CD4-positive, alpha-beta memory T cell (primary cell): ENCODE data around the gene CNTN1. TPM values are rescaled to one million over a fixed set of nuclear protein-coding genes. Genes with fewer than 3 reads are reported as not detected.

Experiments
- CTCF ChIA-PET: fragments of 350-600 bp; sonication (Branson Sonifier 250); formaldehyde crosslinking; loops from one replicate; lab custom pipeline; 2021; ENCODE audit warnings: inconsistent platforms; ENCODE audit not compliant: partially characterized antibody; lab: Charles Lee
- POLR2A ChIA-PET: fragments of 350-600 bp; sonication (Branson Sonifier 250); formaldehyde crosslinking; loops from one replicate; lab custom pipeline; 2021; ENCODE audit not compliant: partially characterized antibody; lab: Charles Lee
- DNase-seq, 5 donors: peaks; one replicate each; pipeline versions ENCODE4 v3.0.0 to v3.0.0-alpha.2; 2020 to 2022; ENCODE audit warnings: mixed read lengths in 1 of 5
- H3K27ac ChIP-seq: one replicate; pipeline ENCODE4 v1.7.0; 2013; ENCODE audit warnings: low read depth, low read length
- H3K27me3 ChIP-seq: 2 replicates; pipeline ENCODE4 v1.7.0; 2013; ENCODE audit warnings: mild to moderate bottlenecking, low read length, moderate library complexity; ENCODE audit not compliant: insufficient read depth
- H3K36me3 ChIP-seq: 2 replicates; pipeline ENCODE4 v1.7.0; 2013; ENCODE audit warnings: mild to moderate bottlenecking, low read length, moderate library complexity; ENCODE audit not compliant: insufficient read depth
- H3K4me1 ChIP-seq: 2 replicates; pipeline ENCODE4 v1.7.0; 2013; ENCODE audit warnings: mild to moderate bottlenecking, low read length, moderate library complexity; ENCODE audit not compliant: insufficient read depth
- H3K4me3 ChIP-seq, 2 donors: one replicate each; pipeline ENCODE4 v1.7.0; 2013; ENCODE audit warnings: low read length in 2 of 2, mild to moderate bottlenecking in 1 of 2
- H3K9me3 ChIP-seq, 2 donors: one replicate each; pipeline ENCODE4 v1.7.0; 2013; ENCODE audit warnings: low read length in 2 of 2, control low read depth in 1 of 2; ENCODE audit not compliant: control insufficient read depth in 1 of 2
- H3K27ac Mint-ChIP-seq, 7 donors: one replicate each; pipeline ENCODE4 v1.8.0; 2020 to 2021; ENCODE audit warnings: mixed read lengths in 7 of 7, mild to moderate bottlenecking in 6 of 7, inconsistent platforms in 3 of 7, moderate library complexity in 3 of 7
- H3K27me3 Mint-ChIP-seq, 2 donors: one replicate each; pipeline ENCODE4 v1.8.0; 2020 to 2021; ENCODE audit warnings: mixed read lengths in 2 of 2
- H3K36me3 Mint-ChIP-seq, 2 donors: one replicate each; pipeline ENCODE4 v1.8.0; 2020 to 2021; ENCODE audit warnings: mixed read lengths in 2 of 2, inconsistent platforms in 1 of 2, mild to moderate bottlenecking in 1 of 2
- H3K4me1 Mint-ChIP-seq, 4 donors: one replicate each; pipeline ENCODE4 v1.8.0; 2020 to 2021; ENCODE audit warnings: mixed read lengths in 4 of 4, mild to moderate bottlenecking in 1 of 4
- H3K4me3 Mint-ChIP-seq, 8 donors: one replicate each; pipeline ENCODE4 v1.8.0; 2020 to 2021; ENCODE audit warnings: mixed read lengths in 8 of 8, mild to moderate bottlenecking in 7 of 8, moderate library complexity in 6 of 8, inconsistent platforms in 3 of 8
- H3K9me3 Mint-ChIP-seq, 8 donors: one replicate each; pipeline ENCODE4 v1.8.0; 2020 to 2021; ENCODE audit warnings: mixed read lengths in 8 of 8, mild to moderate bottlenecking in 5 of 8, inconsistent platforms in 3 of 8, moderate library complexity in 1 of 8
- intact Hi-C: fragments of 100-400 bp; cut with micrococcal nuclease; formaldehyde crosslinking; loops from one replicate; pipeline ENCODE4 v1.15.1; 2023
- polyA plus RNA-seq, 2 donors: library from polyadenylated mRNA; unstranded; fragments of 300-500 nt; fragmentation: Illumina TruSeq; gene quantifications; one replicate each; pipeline ENCODE4 v1.2.3, GENCODE V29; 2021
- total RNA-seq, 2 experiments: library from RNA; stranded (reverse); gene quantifications; one replicate each; pipeline ENCODE4 v1.2.3, GENCODE V29; 2021

CNTN1 gene
- total and polyA plus RNA-seq, 4 experiments from 2014 or later: not detected

- Mint-ChIP-seq H3K27me3 (no peaks in the 10 kb centered on the region), H3K9me3 (peaks cover 0 to 9% (median 4%) of the 10 kb centered on the region in 8 donors), H3K4me3 (no peak overlapping the region), H3K4me1 (no peaks in the 10 kb centered on the region), H3K27ac (no peak overlapping the region), H3K36me3 (no peaks in the 10 kb centered on the region)
- Histone ChIP-seq H3K36me3 (no peaks in the 10 kb centered on the region), H3K9me3 (no peaks in the 10 kb centered on the region), H3K27me3 (no peaks in the 10 kb centered on the region), H3K4me1 (no peaks in the 10 kb centered on the region), H3K27ac (no peak overlapping the region), H3K4me3 (no peak overlapping the region)
- ChIA-PET POLR2A (no interaction called here), CTCF (no interaction called here)
- intact Hi-C loops: no loop called here
- no peak for DNase-seq
Observed at GRCh38 chr12:40647651-40648050, 44.6 kb upstream of the CNTN1 start.

DNA sequence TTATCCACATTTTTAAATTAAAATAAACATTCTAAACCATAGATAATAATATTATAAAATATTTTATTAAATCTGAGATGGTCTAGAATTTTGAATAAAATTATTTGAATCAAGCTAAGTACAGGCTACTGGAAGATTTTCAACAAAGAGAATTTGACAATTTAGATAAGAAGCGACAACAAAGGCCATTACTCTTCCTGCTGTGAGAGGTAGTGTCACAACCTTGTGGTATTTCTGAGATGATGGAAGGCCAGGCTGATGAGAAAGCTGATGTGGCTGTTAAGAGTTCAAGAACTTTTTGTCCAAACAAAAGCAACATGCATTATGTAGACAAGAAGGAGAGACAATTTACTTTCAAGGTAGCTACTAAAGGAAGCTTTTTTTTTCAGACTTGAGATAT, 43.7 kb upstream of the CNTN1 start:
- Histone ChIP-seq H3K4me1 (no peaks in the 10 kb centered on the region), H3K4me3 (no peak overlapping the region), H3K27ac (no peak overlapping the region), H3K36me3 (no peaks in the 10 kb centered on the region), H3K27me3 (no peaks in the 10 kb centered on the region), H3K9me3 (no peaks in the 10 kb centered on the region)
- no peak for DNase-seq
- POLR2A ChIA-PET: no interaction called here
- Mint-ChIP-seq H3K4me1 (no peaks in the 10 kb centered on the region), H3K27me3 (no peaks in the 10 kb centered on the region), H3K9me3 (peaks cover 0 to 9% (median 3%) of the 10 kb centered on the region in 8 donors), H3K36me3 (no peaks in the 10 kb centered on the region), H3K27ac (no peak overlapping the region), H3K4me3 (no peak overlapping the region)
- CTCF ChIA-PET: no interaction called here
- intact Hi-C loops: no loop called here

DNA sequence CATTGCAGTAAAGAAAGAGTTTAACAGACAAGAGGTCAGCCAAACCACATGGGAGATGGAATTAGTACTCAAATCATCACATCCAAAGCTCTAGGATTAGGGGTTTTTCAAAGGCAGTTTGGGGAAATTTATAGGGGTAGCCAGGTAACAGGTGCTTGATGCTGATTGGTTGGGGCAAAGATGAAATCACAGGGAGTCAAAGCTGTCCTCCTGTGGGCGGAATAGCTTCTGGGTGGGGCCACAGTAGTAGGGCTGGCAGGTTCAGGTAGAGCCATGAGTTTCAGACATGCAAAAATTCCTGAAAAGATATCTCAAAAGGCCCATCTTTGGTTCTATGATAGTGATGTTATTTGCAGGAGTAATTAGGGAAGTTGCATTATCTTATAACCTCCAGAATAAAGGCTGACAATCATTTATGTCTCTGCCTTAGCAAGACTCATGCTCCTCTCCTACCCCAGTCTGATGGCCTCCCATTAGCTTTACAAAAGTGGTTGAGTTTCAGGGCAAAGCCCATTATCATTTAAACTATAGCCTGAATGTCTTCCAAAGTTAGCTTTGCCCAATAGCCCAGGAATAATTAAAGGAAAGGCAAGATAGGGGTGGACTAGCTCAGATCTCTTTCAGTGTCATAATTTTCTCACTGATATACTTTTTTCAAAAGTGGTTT, 42.1 kb upstream of the CNTN1 start:
- Mint-ChIP-seq H3K4me3 (no peak overlapping the region), H3K9me3 (peaks cover 0 to 6% (median under 1%) of the 10 kb centered on the region in 8 donors), H3K36me3 (no peaks in the 10 kb centered on the region), H3K27ac (no peak overlapping the region), H3K4me1 (no peaks in the 10 kb centered on the region), H3K27me3 (no peaks in the 10 kb centered on the region)
- H3K9me3 ChIP-seq: no peaks in the 10 kb centered on the region
- no peak for DNase-seq
- ChIA-PET CTCF (no interaction called here), POLR2A (no interaction called here)
- no peak overlapping the region for H3K4me3 ChIP-seq
- no peaks in the 10 kb centered on the region for H3K4me1 ChIP-seq
- no peaks in the 10 kb centered on the region for H3K36me3 ChIP-seq
- intact Hi-C loops: no loop called here
- H3K27ac ChIP-seq: no peak overlapping the region
- no peaks in the 10 kb centered on the region for H3K27me3 ChIP-seq

DNA sequence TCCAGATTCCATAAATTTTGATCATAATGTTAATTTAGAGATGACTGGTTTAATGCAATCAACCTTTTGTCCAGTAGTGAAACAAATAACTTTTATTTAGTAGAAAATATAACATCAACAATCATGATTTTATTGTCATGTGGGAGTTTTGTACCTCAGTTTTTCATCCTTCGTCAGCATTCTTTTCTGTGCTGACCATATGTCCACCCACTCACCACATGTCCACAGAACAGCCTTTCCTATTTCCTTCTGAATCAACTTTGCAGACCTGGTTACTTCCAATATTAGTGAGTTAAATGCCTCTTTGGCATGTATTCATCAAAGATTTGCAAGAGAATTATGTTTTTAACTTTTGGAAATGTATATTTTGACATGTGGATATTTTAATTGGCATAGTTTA, 36.8 kb upstream of the CNTN1 start:
- POLR2A ChIA-PET: no interaction called here
- H3K27me3 ChIP-seq: no peaks in the 10 kb centered on the region
- Mint-ChIP-seq H3K4me1 (no peaks in the 10 kb centered on the region), H3K36me3 (no peaks in the 10 kb centered on the region), H3K27ac (no peak overlapping the region), H3K4me3 (no peak overlapping the region), H3K27me3 (no peaks in the 10 kb centered on the region), H3K9me3 (peaks cover 0 to 8% (median 0%) of the 10 kb centered on the region in 8 donors)
- no peak for DNase-seq
- CTCF ChIA-PET: no interaction called here
- no peak overlapping the region for H3K27ac ChIP-seq
- no peaks in the 10 kb centered on the region for H3K9me3 ChIP-seq
- intact Hi-C loops: no loop called here
- H3K4me3 ChIP-seq: no peak overlapping the region
- H3K36me3 ChIP-seq: no peaks in the 10 kb centered on the region
- no peaks in the 10 kb centered on the region for H3K4me1 ChIP-seq

DNA sequence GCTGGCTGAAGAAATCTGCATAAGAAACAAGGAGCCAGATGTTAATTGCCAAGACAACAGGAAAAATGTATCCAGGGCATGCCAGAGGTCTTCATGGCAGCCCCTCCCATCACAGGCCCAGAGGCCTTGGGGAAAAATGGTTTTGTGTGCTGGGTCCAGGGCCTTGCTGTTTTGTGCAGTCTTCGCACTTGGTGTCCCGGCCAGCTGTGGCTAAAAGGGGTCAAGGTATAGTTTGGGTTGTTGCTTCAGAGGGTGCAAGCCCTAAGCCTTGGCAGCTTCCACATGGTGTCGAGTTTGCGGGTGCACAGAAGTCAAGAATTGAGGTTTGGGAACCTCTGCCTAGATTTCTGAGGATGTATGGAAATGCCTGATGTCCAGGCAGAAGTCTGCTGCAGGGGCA, 29.9 kb upstream of the CNTN1 start:
- Mint-ChIP-seq H3K36me3 (no peaks in the 10 kb centered on the region), H3K27me3 (no peaks in the 10 kb centered on the region), H3K4me1 (no peaks in the 10 kb centered on the region), H3K4me3 (no peak overlapping the region), H3K27ac (no peak overlapping the region), H3K9me3 (peaks cover 0 to 10% (median 3%) of the 10 kb centered on the region in 8 donors)
- ChIA-PET POLR2A (no interaction called here), CTCF (no interaction called here)
- no peak for DNase-seq
- no peaks in the 10 kb centered on the region for H3K4me1 ChIP-seq
- no peaks in the 10 kb centered on the region for H3K27me3 ChIP-seq
- no peak overlapping the region for H3K4me3 ChIP-seq
- no peaks in the 10 kb centered on the region for H3K36me3 ChIP-seq
- intact Hi-C loops: no loop called here
- H3K27ac ChIP-seq: no peak overlapping the region
- H3K9me3 ChIP-seq: no peaks in the 10 kb centered on the region

DNA sequence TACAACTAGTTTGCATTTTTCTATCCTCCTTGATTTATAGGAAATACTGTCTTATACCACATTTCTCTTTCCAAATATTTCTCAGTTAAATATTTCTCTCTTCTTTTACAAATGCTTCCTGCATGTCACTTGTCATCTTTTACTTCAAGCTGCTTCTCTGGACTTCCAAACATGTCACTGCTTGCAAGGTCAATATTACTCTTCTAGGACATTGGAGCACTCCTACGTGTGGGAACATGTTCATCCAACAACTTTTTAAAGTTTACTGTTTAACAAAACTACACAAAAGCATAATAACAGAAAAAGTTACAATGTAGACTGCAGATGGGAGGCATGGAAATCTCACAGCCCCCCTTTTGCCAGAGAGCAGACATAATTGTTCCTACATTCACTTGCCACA, 28.5 kb upstream of the CNTN1 start:
- POLR2A ChIA-PET: no interaction called here
- H3K9me3 ChIP-seq: no peaks in the 10 kb centered on the region
- H3K4me1 Mint-ChIP-seq: no peaks in the 10 kb centered on the region
- H3K27ac Mint-ChIP-seq: no peak overlapping the region
- H3K4me3 ChIP-seq: no peak overlapping the region
- H3K36me3 Mint-ChIP-seq: no peaks in the 10 kb centered on the region
- CTCF ChIA-PET: no interaction called here
- no peaks in the 10 kb centered on the region for H3K27me3 ChIP-seq
- H3K36me3 ChIP-seq: no peaks in the 10 kb centered on the region
- no peak overlapping the region for H3K4me3 Mint-ChIP-seq
- intact Hi-C loops: no loop called here
- no peaks in the 10 kb centered on the region for H3K27me3 Mint-ChIP-seq
- no peaks in the 10 kb centered on the region for H3K4me1 ChIP-seq
- DNase-seq: no peak
- H3K9me3 Mint-ChIP-seq: peaks cover 0 to 7% (median 3%) of the 10 kb centered on the region in 8 donors
- no peak overlapping the region for H3K27ac ChIP-seq

GRCh38 chr12:40668099-40668529, 24.1 kb upstream of the CNTN1 start:
- H3K27ac ChIP-seq: no peak overlapping the region
- no peaks in the 10 kb centered on the region for H3K4me1 ChIP-seq
- H3K4me3 ChIP-seq: no peak overlapping the region
- Mint-ChIP-seq H3K36me3 (no peaks in the 10 kb centered on the region), H3K4me1 (no peaks in the 10 kb centered on the region), H3K27me3 (no peaks in the 10 kb centered on the region), H3K27ac (no peak overlapping the region), H3K4me3 (no peak overlapping the region), H3K9me3 (peaks cover 0 to 4% (median 0%) of the 10 kb centered on the region in 8 donors)
- DNase-seq: no peak
- ChIA-PET POLR2A (no interaction called here), CTCF (no interaction called here)
- no peaks in the 10 kb centered on the region for H3K27me3 ChIP-seq
- H3K36me3 ChIP-seq: no peaks in the 10 kb centered on the region
- H3K9me3 ChIP-seq: no peaks in the 10 kb centered on the region
- intact Hi-C loops: no loop called here
